SK-N-SH treated with all-trans-retinoic acid at 6 μM for 48 hours (cell line): ENCODE results near the gene SEMA3G.

ENCODE experiments used
- ATAC-seq: fragments of 200-7000 bp; cut with Tn5 transposase; 3 replicates; pipeline ENCODE4 v1.9.1; 2020; ENCODE audit warnings: mild to moderate bottlenecking, moderate library complexity
- CREB5 ChIP-seq: fragments of 250-450 bp; sonication (Bioruptor Pico); IDR thresholded peaks from 2 replicates; pipeline ENCODE4 v1.5.1; 2020; ENCODE audit warnings: low read depth, mild to moderate bottlenecking, moderate library complexity
- CSDC2 ChIP-seq: fragments of 250-450 bp; sonication (Bioruptor Pico); IDR thresholded peaks from 2 replicates; pipeline ENCODE4 v1.5.0; 2020; ENCODE audit warnings: mild to moderate bottlenecking, moderate library complexity
- ESRRG ChIP-seq: fragments of 250-450 bp; sonication (Bioruptor Pico); IDR thresholded peaks from 2 replicates; pipeline ENCODE4 v1.6.1; 2021; ENCODE audit warnings: mild to moderate bottlenecking
- GLIS3 ChIP-seq: fragments of 250-450 bp; sonication (Bioruptor Pico); IDR thresholded peaks from 2 replicates; pipeline ENCODE4 v1.5.0; 2020; ENCODE audit warnings: mild to moderate bottlenecking, moderate library complexity
- ISL1 ChIP-seq: fragments of 250-450 bp; sonication (Bioruptor Pico); IDR thresholded peaks from 2 replicates; pipeline ENCODE4 v2.1.2; 2022; ENCODE audit warnings: mild to moderate bottlenecking, moderate library complexity
- OSR1 ChIP-seq: fragments of 250-450 bp; sonication (Bioruptor Pico); IDR thresholded peaks from 2 replicates; pipeline ENCODE4 v1.8.0; 2022; ENCODE audit warnings: moderate library complexity, mild to moderate bottlenecking, inconsistent platforms
- PATZ1 ChIP-seq: fragments of 250-450 bp; sonication (Bioruptor Pico); IDR thresholded peaks from 2 replicates; pipeline ENCODE4 v1.8.0; 2020; ENCODE audit warnings: mild to moderate bottlenecking, moderate library complexity, borderline replicate concordance
- POU6F1 ChIP-seq: fragments of 250-450 bp; sonication (Bioruptor Pico); IDR thresholded peaks from 2 replicates; pipeline ENCODE4 v1.8.0; 2021; ENCODE audit warnings: low read depth, mild to moderate bottlenecking, moderate library complexity, borderline replicate concordance
- RARB ChIP-seq: fragments of 250-450 bp; sonication (Bioruptor Pico); IDR thresholded peaks from 2 replicates; pipeline ENCODE4 v1.8.0; 2021; ENCODE audit warnings: mild to moderate bottlenecking, moderate library complexity
- SNAI2 ChIP-seq: fragments of 250-450 bp; sonication (Bioruptor Pico); IDR thresholded peaks from 2 replicates; pipeline ENCODE4 v1.5.0; 2020; ENCODE audit warnings: mild to moderate bottlenecking, moderate library complexity
- TOX ChIP-seq: fragments of 250-450 bp; sonication (Bioruptor Pico); IDR thresholded peaks from 2 replicates; pipeline ENCODE4 v1.8.0; 2021; ENCODE audit warnings: mild to moderate bottlenecking, moderate library complexity, borderline replicate concordance
- TSHZ2 ChIP-seq: fragments of 250-450 bp; sonication (Bioruptor Pico); IDR thresholded peaks from 2 replicates; pipeline ENCODE4 v1.5.0; 2020; ENCODE audit warnings: mild to moderate bottlenecking, moderate library complexity
- ZC3H10 ChIP-seq: fragments of 250-450 bp; sonication (Bioruptor Pico); IDR thresholded peaks from 2 replicates; pipeline ENCODE4 v1.5.1; 2021; ENCODE audit warnings: mild to moderate bottlenecking, moderate library complexity
- ZFP3 ChIP-seq: fragments of 250-450 bp; sonication (Bioruptor Pico); IDR thresholded peaks from 2 replicates; pipeline ENCODE4 v1.5.0; 2020; ENCODE audit warnings: mild to moderate bottlenecking, moderate library complexity
- ZNF565 ChIP-seq: fragments of 450-650 bp; formaldehyde crosslinking; conservative IDR thresholded peaks from 2 replicates; pipeline ENCODE4 v1.5.0; 2020; ENCODE audit warnings: low read depth, mild to moderate bottlenecking, moderate library complexity
- ZNF70 ChIP-seq: fragments of 450-650 bp; formaldehyde crosslinking; IDR thresholded peaks from 2 replicates; pipeline ENCODE4 v1.5.0; 2020; ENCODE audit warnings: mild to moderate bottlenecking, moderate library complexity
- ZNF8 ChIP-seq: fragments of 450-650 bp; formaldehyde crosslinking; IDR thresholded peaks from 2 replicates; pipeline ENCODE4 v1.5.0; 2020; ENCODE audit warnings: mild to moderate bottlenecking, moderate library complexity

SEMA3G gene

GRCh38 chr3:52438579-52439425, 6.1 kb downstream of the SEMA3G start:
- no peak for ATAC-seq
- no peak for TF ChIP-seq ZNF70 (CRISPR knock-in tag)
- TF ChIP-seq CSDC2 (CRISPR knock-in tag), result no peak
- no peak for TF ChIP-seq PATZ1 (CRISPR knock-in tag)
- TF ChIP-seq TSHZ2 (CRISPR knock-in tag), result no peak
- TF ChIP-seq ZNF8 (CRISPR knock-in tag), result no peak
- no peak for TF ChIP-seq RARB (CRISPR knock-in tag)
- no peak for TF ChIP-seq ZC3H10
- no peak for TF ChIP-seq SNAI2
- TF ChIP-seq POU6F1 (CRISPR knock-in tag), result no peak
- no peak for TF ChIP-seq ZFP3 (CRISPR knock-in tag)
- no peak for TF ChIP-seq ESRRG (CRISPR knock-in tag)
- TF ChIP-seq OSR1, result no peak
- TF ChIP-seq TOX, result no peak
- TF ChIP-seq ZNF565 (CRISPR knock-in tag), result no peak
- TF ChIP-seq GLIS3, result no peak
- TF ChIP-seq ISL1 (CRISPR knock-in tag), result no peak
- TF ChIP-seq, all 23 proteins: peak for 0

GRCh38 chr3:52438104-52438376, 6.9 kb downstream of the SEMA3G start:
- no peak for ATAC-seq
- no peak for TF ChIP-seq CREB5 (CRISPR knock-in tag)
- TF ChIP-seq ZC3H10, result no peak
- no peak for TF ChIP-seq TSHZ2 (CRISPR knock-in tag)
- TF ChIP-seq ZNF70 (CRISPR knock-in tag), result no peak
- TF ChIP-seq, all 23 proteins: peak for 0

GRCh38 chr3:52437326-52438103, 7.4 kb downstream of the SEMA3G start:
- TF ChIP-seq CREB5 (CRISPR knock-in tag), result no peak
- no peak for TF ChIP-seq ISL1 (CRISPR knock-in tag)
- ATAC-seq, result no peak
